NB4 (cell line): Measurements from ENCODE around the gene TTC34.

ENCODE experiments used
- POLR2A ChIP-seq: IDR thresholded peaks from 2 replicates; pipeline ENCODE4 v1.6.1; 2011; ENCODE audit warnings: mild to moderate bottlenecking; ENCODE audit not compliant: insufficient read length; ENCODE audit errors: extremely low read depth
- TF ChIP-seq, protein P1 (sequence below): IDR thresholded peaks from one replicate; pipeline ENCODE4 v1.5.1; 2012; ENCODE audit warnings: low read depth, low read length

- TF ChIP-seq, protein P1, sequence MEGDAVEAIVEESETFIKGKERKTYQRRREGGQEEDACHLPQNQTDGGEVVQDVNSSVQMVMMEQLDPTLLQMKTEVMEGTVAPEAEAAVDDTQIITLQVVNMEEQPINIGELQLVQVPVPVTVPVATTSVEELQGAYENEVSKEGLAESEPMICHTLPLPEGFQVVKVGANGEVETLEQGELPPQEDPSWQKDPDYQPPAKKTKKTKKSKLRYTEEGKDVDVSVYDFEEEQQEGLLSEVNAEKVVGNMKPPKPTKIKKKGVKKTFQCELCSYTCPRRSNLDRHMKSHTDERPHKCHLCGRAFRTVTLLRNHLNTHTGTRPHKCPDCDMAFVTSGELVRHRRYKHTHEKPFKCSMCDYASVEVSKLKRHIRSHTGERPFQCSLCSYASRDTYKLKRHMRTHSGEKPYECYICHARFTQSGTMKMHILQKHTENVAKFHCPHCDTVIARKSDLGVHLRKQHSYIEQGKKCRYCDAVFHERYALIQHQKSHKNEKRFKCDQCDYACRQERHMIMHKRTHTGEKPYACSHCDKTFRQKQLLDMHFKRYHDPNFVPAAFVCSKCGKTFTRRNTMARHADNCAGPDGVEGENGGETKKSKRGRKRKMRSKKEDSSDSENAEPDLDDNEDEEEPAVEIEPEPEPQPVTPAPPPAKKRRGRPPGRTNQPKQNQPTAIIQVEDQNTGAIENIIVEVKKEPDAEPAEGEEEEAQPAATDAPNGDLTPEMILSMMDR, result no peak
- no peak for TF ChIP-seq POLR2A
Measured at GRCh38 chr1:2824999-2825398, 23.5 kb upstream of the TTC34 start.
